ENCODE results near the gene SRPK2.

The SRPK2 gene

DNA sequence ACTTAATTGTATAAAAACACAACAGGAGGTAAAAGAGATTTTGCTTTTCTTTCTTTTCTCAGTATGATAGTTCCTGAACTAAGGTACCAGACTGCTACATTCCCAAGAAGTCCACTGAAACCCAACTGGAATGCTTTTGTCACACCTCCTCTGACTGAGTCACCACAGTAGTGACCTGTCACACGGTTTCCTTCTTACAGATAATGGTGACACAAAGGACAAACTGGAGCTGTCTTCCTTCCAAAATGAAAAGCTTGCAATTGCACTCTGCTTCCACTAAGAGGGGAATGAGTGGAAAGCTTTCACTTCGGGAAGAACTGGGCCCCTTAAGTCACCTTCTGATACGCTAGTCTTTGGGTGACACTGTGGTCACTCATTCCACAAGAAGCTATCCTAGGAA is 252.5 kb downstream of the SRPK2 start:
- DNase-seq (ENCODE audit: low spot score) = peak; percentile 65

- no peak for DNase-seq (ENCODE audit: low spot score)
These were observed 254.6 kb downstream of the SRPK2 start for GRCh38 chr7:105133986-105134655.

DNA sequence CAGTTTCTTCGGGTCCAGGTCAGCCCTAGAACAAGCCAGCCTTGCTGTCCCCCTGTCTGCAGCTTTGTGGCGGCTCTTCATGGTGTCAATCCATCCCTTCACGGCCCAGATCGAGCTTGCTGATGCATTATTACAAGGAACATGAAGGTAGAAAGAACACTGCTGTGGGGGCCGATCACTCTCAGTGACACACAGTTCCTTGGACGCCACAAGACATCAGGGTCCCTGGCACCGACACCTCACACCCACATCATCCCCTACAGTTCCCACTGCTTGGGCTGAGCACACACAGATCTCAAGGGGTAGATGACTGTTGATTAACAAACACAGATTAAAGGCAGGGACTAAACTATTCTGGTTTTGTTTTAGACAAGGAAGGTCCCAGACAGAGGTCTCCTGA is 255.4 kb downstream of the SRPK2 start:
- no peak for DNase-seq (ENCODE audit: low spot score)

GRCh38 chr7:105132835-105133234 is 255.9 kb downstream of the SRPK2 start:
- no peak for DNase-seq (ENCODE audit: low spot score)

DNA sequence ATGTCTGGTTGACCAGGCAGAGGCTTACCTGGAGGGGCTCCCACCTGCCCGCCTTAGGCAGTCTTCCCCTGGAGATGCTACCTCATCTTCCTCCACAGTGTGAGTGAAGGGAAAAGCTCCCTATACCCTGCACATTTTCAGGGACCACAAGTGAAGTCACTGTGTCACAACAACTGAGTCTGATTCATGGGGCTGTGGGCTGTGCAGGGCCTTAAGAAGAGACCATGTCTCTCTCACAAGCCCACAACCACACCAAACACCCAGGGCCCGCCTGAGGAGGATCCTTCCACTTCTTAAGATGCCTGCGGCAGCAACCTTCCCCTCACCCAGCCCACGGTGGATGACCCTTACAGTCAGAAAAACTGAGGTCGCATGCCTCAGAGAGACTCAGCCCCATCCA is 256.4 kb downstream of the SRPK2 start:
- no peak for DNase-seq (ENCODE audit: low spot score)

- peak; percentile 40 for DNase-seq (ENCODE audit: low spot score)
These were observed 256.8 kb downstream of the SRPK2 start for GRCh38 chr7:105131890-105132289.

DNA sequence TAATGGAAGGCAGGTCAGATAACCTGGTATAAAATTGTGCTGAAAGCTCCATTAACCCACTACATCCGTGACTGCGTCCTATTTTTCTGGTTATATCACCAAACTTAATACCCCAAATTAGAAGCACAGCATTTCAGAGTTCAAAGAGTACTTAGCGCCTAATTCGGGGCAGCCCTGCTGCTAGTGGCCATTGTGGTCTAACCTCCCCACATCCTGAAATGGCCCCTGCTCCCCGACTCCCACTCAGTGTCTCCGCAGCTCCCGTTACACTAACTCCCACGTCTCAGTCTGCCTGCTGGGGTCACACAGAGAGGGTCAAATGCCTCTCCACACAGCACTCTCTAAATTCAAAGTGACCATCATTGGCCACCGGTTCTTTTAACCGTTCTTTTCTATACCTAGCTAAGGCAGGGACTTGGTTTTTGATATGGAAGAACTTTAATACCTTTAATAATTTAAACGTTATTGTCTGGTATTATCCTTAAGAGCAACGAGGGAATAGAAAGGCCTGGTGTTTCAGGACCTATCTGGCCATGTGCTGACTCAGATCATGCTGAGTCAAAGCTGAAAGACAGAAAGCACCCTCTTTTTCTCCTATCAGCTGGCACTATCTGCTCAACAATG is 257.6 kb downstream of the SRPK2 start:
- DNase-seq (ENCODE audit: low spot score) = peak; percentile 51

- no peak for DNase-seq (ENCODE audit: low spot score)
These were observed 258.1 kb downstream of the SRPK2 start for GRCh38 chr7:105130580-105130979.

GRCh38 chr7:105130048-105130447 is 258.7 kb downstream of the SRPK2 start:
- DNase-seq (ENCODE audit: low spot score) = no peak

DNA sequence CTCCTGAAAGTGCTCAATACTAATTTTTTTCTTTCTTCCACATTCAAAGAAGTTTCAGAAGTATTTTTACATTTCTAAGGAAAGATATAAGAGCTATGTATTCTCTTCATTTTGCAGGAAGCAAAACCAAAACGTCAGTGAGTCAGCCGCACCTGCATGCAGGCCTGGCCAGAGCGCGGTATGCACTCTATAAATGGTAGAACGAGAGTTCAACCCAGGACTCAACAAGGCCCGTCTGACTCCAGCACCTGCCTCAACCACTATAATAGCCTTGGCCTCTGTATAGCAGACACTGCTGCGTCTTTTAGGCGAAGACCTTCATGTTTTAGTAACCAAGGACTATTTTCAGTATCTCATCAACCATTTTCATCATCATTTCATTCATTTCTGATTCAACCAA is 261.5 kb downstream of the SRPK2 start:
- no peak for DNase-seq (ENCODE audit: low spot score)

DNA sequence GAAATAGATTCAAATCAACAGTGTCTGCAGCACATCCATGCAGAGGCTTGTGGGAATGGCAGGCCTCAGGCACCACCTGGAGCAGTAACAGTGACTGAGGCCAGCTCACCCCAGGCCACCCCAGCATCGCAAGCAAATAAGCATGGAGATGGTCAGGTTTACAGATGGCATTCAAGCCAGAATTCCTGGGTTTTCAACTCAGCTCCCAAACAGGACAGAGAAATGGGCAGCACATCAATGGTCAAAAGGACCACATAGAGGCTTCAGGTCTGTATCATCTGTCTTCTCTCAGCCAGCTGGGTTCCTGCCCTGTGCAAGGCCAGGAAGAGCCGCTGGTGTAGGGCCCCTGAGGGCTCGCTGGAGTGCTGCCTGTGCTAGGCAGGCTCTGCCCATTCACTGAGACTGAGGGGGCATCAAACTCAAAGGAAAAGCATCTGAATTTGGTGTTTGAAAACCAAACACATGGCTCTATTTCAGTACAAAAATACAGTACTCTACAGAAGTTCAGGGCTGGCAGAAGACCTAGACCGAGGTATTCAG is 262.2 kb downstream of the SRPK2 start:
- DNase-seq (ENCODE audit: low spot score) = no peak

- no peak for DNase-seq (ENCODE audit: low spot score)
These were observed 263.0 kb downstream of the SRPK2 start for GRCh38 chr7:105125745-105126144.

DNA sequence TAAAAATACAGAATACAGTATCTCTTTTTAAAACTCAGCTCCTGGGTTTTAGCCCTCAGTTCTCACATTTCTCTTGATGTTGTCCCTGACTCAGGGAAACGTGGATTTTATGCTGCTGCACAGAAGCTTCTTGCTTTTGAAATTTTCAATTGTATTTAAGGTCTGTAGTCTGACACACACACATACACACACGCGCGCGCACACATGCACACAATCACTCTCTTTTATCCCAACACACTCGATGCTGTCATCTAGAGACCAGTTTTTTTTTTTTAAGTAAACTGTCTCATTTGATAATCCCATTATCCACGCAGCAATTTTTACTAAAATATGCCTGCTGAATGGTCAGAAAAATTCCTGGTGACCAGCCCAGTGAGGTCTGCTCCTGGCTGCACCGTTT is 266.1 kb downstream of the SRPK2 start:
- no peak for DNase-seq (ENCODE audit: low spot score)

GRCh38 chr7:105118612-105119600 is 269.8 kb downstream of the SRPK2 start:
- no peak for DNase-seq (ENCODE audit: low spot score)

DNA sequence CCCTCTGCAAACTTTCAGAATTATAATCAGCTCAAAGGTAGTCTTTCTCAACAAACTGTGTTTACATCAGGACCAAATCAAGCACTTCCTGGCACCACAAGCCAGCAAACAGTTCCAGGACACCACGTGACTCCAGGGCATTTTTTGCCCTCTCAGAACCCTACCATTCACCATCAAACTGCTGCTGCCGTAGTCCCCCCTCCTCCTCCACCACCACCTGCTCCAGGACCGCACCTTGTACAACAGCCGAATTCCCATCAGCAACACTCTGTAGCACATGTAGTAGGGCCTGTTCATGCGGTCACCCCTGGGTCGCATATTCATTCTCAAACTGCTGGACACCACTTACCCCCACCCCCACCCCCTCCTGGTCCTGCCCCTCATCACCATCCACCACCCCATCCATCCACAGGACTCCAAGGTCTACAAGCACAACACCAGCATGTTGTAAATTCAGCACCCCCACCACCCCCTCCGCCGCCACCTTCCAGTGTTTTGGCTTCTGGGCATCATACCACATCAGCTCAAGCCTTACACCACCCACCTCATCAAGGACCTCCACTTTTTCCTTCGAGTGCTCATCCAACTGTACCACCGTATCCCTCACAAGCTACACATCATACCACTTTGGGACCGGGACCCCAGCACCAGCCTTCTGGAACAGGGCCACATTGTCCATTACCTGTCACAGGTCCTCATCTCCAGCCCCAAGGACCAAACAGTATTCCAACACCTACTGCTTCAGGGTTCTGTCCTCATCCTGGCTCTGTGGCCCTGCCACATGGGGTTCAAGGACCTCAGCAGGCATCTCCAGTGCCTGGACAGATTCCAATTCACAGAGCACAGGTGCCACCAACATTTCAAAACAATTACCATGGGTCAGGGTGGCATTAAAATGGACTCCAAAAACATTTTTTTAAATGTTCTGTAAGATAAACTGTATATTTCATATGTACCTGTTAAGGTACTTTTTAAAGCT is 276.0 kb downstream of the SRPK2 start:
- no peak for DNase-seq (ENCODE audit: low spot score)

DNA sequence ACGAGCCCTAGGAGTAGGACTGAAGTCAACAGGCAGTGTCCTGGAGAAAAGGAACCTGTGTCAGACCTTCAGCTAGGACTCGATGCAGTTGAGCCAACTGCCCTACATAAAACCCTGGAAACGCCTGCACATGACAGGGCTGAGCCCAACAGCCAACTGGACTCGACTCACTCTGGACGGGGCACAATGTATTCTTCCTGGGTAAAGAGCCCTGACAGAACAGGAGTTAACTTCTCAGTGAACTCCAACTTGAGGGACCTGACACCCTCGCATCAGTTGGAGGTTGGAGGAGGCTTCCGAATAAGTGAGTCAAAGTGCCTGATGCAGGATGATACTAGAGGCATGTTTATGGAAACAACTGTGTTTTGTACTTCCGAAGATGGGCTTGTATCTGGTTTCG is 281.3 kb downstream of the SRPK2 start:
- DNase-seq (ENCODE audit: low spot score) = no peak

DNA sequence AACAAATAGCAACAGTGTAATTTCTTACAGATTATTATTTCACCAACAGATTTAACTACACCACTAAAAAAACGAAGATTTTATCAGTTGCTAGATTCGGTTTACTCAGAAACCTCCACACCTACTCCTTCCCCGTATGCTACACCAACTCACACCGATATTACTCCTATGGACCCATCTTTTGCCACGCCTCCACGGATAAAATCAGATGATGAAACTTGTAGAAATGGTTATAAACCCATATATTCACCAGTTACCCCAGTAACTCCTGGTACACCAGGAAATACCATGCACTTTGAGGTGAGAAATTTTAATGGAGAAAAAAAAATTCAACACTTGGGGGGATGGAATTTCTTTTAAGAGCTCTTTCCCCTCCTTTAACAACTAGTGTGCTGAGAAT is 282.2 kb downstream of the SRPK2 start:
- no peak for DNase-seq (ENCODE audit: low spot score)

GRCh38 chr7:105105579-105105978 is 283.1 kb downstream of the SRPK2 start:
- no peak for DNase-seq (ENCODE audit: low spot score)

GRCh38 chr7:105102557-105103352 is 286.0 kb downstream of the SRPK2 start:
- DNase-seq (ENCODE audit: low spot score) = no peak

- no peak for DNase-seq (ENCODE audit: low spot score)
These were observed 286.9 kb downstream of the SRPK2 start for GRCh38 chr7:105101864-105102263.

All from kidney tubule cell (primary cell).